Bronchial epithelial cell (primary cell): ENCODE data around the gene FBXL7. TPM values are rescaled to one million over a fixed set of nuclear protein-coding genes. Genes with fewer than 3 reads are reported as not detected.

Experiments used
- DNase-seq: peaks from one replicate; pipeline ENCODE4 v3.0.0-alpha.2; 2010; ENCODE audit warnings: low read depth
- FAIRE-seq: peaks from 2 replicates; lab custom pipeline; 2011; peaks lifted over from hg19 to GRCh38; lab: Jason Lieb, UNC
- H3K27me3 ChIP-seq: 2 replicates; pipeline ENCODE4 v1.5.1; 2011; ENCODE audit warnings: low read length; ENCODE audit not compliant: control insufficient read depth, insufficient read depth
- H3K36me3 ChIP-seq: 2 replicates; pipeline ENCODE4 v1.5.1; 2011; ENCODE audit warnings: low read length; ENCODE audit not compliant: control insufficient read depth, insufficient read depth
- H3K4me3 ChIP-seq: 2 replicates; pipeline ENCODE4 v1.5.1; 2011; ENCODE audit warnings: mild to moderate bottlenecking, low read depth, low read length, control low read depth
- CTCF ChIP-seq: IDR thresholded peaks from 2 replicates; pipeline ENCODE4 v1.5.1; 2011; ENCODE audit warnings: mild to moderate bottlenecking, moderate library complexity, low read length, control low read depth, inconsistent platforms; ENCODE audit not compliant: insufficient read depth, severe bottlenecking
- total RNA-seq: library from RNA; depleted of rRNA; stranded (reverse); fragments of >200 nt; gene quantifications from 2 replicates; pipeline ENCODE4 v1.2.1, GENCODE V29; 2014

FBXL7 gene
- total RNA-seq, 1 donor from 2014 or later = 0.26 TPM

GRCh38 chr5:15940905-15941304 is 440.9 kb downstream of the FBXL7 start:
- H3K36me3 ChIP-seq = no peaks in the 10 kb centered on the region
- H3K4me3 ChIP-seq = no peak overlapping the region
- FAIRE-seq (no peak), DNase-seq (no peak)
- H3K27me3 ChIP-seq = no peaks in the 10 kb centered on the region
- no peak for TF ChIP-seq CTCF

- no peaks in the 10 kb centered on the region for H3K27me3 ChIP-seq
- no peaks in the 10 kb centered on the region for H3K36me3 ChIP-seq
- H3K4me3 ChIP-seq = no peak overlapping the region
- TF ChIP-seq CTCF = no peak
- FAIRE-seq (no peak), DNase-seq (no peak)
Measured at GRCh38 chr5:15943487-15943886, 443.5 kb downstream of the FBXL7 start.

- no peak for DNase-seq
- H3K27me3 ChIP-seq = no peaks in the 10 kb centered on the region
- no peaks in the 10 kb centered on the region for H3K36me3 ChIP-seq
- no peak overlapping the region for H3K4me3 ChIP-seq
- TF ChIP-seq CTCF = no peak
- no peak for FAIRE-seq
Measured at GRCh38 chr5:15946026-15946425, 446.0 kb downstream of the FBXL7 start.

- TF ChIP-seq CTCF = no peak
- H3K27me3 ChIP-seq = no peaks in the 10 kb centered on the region
- no peak for FAIRE-seq
- no peak for DNase-seq
- no peak overlapping the region for H3K4me3 ChIP-seq
- H3K36me3 ChIP-seq = no peaks in the 10 kb centered on the region
Measured at GRCh38 chr5:15948190-15948589, 448.2 kb downstream of the FBXL7 start.

- FAIRE-seq (no peak), DNase-seq (no peak)
- no peak for TF ChIP-seq CTCF
- Histone ChIP-seq H3K27me3 (no peaks in the 10 kb centered on the region), H3K36me3 (no peaks in the 10 kb centered on the region), H3K4me3 (no peak overlapping the region)
Measured at GRCh38 chr5:15951126-15951525, 451.1 kb downstream of the FBXL7 start.

- no peak overlapping the region for H3K4me3 ChIP-seq
- DNase-seq (no peak), FAIRE-seq (no peak)
- H3K36me3 ChIP-seq = no peaks in the 10 kb centered on the region
- no peaks in the 10 kb centered on the region for H3K27me3 ChIP-seq
- TF ChIP-seq CTCF = no peak
Measured at GRCh38 chr5:15951550-15951949, 451.6 kb downstream of the FBXL7 start.
